ENCODE data around the gene RASD1. TPM values are rescaled to one million over a fixed set of nuclear protein-coding genes. Genes with fewer than 3 reads are reported as not detected.

Gene RASD1
- total RNA-seq, 1 donor from 2014 or later: 0.96 TPM

DNA sequence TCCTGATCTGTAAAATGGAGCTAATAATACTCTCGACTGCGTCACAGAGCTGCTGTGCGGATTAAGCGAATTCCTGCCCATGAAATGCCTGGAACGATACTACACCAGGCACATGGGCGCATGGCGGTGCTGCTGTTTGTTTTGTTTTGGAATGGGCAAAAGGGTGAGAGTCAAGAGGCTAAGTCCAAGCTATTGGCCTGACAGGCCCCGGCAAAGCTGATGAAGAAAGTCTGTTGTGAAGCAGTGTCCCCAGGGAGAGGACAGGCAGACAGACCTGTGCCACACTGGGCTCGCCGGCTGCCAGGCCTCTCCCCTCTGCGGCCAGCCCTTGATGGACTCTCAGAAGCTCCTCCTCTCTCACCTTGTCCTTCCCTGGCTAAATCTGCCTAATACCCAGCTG, 31.3 kb upstream of the RASD1 start:
- DNase-seq (ENCODE audit: low spot score): no peak

DNA sequence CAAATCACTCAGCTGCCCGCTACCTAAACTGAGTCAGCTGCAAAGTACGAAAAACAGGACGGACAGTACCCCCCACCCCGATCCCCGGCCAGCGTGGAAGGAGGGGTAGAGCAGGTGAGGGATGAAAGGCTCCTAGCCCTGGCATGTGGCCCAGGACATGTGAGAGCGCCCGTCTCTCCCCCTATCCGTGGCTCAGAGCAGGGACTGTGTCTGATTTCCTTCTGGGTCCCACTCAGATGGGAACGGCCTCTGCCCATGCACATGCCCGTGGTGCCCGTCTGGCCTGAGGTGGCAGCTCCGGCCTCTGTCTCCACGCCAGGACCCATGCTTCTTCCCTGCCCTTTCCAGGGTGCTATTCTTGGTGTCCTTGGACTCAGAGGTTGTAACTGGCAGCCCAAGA, 30.2 kb upstream of the RASD1 start:
- DNase-seq (ENCODE audit: low spot score): no peak

DNA sequence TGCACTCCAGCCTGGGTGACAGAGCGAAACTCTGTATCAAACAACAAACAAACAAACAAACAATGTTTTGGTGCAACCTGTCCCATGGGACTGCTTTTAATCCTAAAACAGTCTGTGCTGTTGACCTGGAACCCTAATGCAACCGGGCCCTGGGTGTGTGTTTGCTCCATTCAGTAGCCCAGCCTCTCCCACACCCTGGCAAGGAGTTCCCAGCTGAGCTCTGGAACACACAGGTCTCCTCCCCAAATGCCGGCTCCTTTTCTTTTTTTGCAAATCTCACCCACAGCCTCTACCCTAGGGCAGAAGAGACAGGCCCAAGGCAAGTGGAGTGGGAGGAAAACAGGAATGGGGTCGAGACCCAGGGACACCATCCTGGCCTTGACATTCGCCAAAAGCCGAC, 29.8 kb upstream of the RASD1 start:
- no peak for DNase-seq (ENCODE audit: low spot score)

DNA sequence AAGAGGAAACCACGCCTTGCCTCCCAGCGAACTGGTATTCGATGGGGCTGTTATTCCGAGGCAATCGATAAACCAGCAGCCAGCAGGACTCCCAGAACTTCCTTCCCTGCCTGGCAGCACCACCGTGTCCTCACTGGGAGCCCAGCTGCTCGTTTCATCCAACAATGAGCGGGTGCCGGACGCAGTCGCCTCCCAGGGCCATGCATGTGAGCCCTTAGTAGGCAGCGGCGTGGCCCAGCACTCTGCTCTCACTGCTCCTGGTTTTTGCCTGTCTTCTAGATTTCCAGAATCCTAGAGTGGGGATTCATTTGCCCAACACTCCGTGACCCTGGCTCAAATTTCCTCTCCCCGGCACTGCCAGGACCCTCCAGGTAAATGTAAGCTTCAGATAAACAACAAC, 29.1 kb upstream of the RASD1 start:
- no peak for DNase-seq (ENCODE audit: low spot score)

DNA sequence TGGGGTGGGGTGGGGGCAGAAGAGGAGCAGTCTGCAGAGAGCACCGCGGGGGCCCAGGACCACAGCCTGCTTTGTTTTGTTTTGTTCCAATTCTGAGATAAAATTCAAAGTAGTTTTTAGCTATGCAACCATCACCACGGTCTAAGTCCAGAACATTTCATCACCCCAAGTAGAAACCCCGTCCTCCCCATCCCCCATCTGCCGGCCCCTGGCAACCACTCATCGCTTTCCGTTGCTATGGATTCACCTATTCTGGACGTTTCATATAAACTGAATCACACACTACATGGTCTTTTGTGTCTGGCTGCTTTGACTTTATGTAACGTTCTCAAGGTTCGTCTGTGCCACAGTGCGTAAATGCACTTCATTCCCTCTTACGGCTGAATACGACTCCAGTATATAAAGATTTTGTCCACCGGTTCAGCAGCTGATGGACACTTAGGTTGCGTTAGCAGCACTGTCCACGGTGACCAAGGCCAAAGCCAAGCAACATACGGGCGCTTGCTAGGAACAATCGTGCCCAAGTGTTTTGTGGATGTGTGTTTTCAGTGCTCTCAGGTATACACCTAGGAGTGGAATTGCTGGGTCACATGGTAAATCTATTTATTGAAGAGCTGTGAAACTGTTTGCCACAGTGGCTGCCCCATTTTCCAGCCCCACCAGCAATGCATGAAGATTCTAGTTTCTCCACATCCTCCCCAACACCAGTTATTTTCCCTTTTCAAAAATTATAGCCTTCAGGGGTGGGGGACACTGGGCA, 27.7 kb upstream of the RASD1 start:
- no peak for DNase-seq (ENCODE audit: low spot score)

DNA sequence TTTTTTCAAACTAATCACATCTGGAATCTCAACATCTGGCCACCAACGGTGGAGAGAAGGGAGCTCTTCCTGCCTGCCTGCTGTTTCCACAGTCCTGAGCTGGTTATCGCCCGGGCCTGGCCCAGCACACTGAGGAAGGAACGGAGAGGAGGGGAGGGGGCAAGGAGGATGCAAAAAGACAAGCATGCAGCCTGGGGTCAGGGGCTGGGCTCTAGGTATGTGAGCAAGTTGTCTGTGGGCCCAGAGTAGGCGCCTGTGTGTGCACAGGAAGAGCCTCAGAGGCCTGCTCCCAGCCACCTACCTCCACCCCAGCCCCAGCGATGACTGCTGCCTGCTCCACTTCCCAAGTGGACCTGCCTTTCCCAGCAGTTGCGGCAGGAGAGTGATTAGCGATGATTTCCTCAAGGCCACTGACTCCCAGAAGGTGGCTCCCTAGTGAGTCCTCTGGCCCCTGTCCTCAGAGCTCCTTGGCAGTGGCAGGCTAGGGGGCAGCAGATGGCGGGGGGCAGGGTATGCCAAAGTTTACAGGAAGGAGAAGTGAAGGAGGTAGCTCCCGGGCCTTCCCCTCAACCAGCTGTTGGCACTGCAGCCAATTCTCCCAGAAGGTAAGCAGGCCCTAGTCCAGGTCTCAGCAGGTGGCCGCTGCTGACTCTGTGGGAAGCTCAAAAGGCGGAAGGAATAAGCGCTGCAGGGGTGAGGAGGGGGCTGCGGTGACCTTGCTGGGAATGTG, 27.0 kb upstream of the RASD1 start:
- no peak for DNase-seq (ENCODE audit: low spot score)

DNA sequence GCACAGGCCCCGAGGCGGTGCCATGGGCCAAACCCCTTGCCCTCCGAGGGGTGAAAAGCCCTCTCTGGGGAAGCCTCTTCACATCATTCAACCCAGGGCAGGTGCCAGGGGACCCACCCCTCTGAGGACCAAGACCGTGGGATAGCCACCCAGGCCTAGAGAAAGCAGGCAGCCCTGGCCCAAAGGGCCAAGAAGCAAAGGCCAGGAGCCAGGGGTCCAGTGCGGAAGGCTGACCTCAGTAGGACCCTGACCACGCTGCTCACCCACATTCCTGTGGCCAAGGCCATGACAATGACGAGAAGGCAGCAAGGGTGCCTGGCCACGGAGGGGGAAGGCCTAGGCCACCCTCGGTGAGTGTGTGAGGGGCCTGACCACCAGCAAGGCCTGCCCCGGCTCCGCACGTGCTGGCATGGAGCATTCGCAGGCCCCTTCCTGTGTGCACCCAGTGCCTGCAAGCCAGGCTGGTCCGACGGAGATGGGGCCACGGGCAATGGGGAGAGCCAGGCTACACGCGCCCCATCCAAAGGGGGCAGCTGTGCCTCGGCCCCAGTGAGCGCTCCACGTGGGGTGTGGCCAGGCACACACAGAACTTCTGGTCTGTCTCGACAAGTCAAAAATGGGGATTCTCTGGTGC, 24.5 kb upstream of the RASD1 start:
- no peak for DNase-seq (ENCODE audit: low spot score)

DNA sequence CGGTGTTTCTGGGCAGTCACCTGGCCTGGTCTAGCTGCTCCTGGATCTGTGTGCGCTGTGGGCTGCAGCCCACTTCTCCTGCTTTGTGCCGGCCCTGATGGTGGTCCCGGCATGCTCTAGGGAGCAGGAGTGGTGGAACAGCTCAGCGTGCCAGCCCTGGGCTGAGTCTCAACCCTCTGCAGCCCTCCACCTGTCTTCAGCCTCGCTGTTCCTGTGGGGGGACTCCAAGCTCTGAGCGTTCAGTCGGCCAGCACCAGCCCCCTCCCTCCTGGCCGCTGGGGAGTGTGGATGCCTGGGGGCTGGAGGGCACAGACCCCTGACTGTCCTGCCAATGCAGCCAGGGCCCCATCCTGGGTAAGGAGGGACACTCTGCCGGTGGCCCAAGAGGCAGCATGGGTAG, 23.7 kb upstream of the RASD1 start:
- no peak for DNase-seq (ENCODE audit: low spot score)

DNA sequence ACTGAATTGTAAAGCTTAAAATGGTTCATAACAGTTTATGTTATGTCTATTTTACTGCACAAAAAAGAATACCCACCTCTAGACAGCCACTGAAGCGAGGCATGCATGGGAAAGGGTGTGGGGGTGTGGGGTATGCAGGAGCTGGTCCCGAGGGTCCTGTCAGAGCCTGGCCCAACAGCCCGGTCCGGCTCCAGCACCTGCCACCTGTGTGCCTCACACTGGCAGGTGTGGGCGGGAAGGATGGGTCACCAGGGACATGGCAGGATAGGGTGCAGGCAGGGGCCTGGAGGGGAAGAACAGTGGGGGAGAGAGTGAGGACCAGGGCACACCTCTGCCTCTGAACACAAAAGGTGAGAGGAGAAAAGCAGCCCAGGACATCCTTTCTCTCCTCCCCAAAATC, 22.8 kb upstream of the RASD1 start:
- DNase-seq (ENCODE audit: low spot score): no peak

DNA sequence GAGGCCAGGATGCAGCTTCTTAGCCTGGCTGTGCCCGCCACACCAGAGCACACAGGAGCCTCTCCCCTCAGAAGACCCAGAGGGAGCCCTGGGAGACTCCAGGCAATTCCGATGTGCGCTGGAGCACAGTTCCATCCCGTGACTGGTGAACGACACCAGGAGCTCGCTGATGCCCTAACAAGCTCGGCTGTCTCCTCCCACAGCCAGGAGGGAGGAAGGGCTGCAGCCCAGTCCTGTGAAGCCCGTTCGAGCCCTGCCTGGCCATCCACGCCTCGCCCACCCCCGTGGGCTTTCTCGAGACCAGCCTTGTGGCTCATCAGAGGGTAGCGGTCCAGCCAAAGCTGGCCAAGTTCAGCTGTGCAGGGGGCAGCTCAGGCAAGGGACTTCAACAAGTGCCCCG, 21.8 kb upstream of the RASD1 start:
- DNase-seq (ENCODE audit: low spot score): no peak

DNA sequence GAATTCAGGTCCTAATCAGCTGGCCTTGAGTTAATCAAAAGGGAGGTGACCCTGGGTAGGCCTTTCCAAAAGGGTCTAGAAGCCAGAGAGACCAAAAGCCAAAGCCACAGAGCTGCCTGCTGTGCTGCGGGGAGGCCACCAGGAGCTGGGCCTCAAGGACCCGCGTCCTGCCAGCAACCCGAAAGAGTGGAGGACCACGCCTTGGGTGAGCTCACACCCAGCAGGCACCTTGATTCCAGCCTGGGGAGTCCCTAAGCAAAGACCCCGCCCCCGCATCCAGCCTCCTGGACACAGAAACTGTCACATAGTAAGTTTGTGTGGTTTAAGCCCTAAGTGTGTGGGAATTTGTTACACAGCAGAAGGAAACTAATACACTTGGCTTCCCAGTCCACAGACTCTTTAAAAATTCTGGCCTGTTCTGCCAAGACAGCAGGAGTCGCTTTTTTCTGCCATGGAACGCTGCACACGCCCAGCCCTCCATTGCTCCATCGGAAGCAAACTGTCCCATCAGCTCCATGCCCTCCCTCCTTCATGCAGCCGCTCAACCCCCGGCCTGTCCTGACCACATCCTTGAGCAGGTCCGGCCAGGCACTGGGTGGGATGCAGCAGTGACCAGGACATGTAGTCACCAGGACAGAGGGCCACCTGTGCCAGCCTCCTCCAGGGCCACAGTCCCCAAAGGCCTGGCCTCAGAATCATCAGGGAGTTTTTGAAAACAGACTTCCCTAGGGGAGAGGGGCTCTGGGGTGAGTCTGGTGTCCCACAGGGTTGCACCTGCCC, 20.9 kb upstream of the RASD1 start:
- no peak for DNase-seq (ENCODE audit: low spot score)

DNA sequence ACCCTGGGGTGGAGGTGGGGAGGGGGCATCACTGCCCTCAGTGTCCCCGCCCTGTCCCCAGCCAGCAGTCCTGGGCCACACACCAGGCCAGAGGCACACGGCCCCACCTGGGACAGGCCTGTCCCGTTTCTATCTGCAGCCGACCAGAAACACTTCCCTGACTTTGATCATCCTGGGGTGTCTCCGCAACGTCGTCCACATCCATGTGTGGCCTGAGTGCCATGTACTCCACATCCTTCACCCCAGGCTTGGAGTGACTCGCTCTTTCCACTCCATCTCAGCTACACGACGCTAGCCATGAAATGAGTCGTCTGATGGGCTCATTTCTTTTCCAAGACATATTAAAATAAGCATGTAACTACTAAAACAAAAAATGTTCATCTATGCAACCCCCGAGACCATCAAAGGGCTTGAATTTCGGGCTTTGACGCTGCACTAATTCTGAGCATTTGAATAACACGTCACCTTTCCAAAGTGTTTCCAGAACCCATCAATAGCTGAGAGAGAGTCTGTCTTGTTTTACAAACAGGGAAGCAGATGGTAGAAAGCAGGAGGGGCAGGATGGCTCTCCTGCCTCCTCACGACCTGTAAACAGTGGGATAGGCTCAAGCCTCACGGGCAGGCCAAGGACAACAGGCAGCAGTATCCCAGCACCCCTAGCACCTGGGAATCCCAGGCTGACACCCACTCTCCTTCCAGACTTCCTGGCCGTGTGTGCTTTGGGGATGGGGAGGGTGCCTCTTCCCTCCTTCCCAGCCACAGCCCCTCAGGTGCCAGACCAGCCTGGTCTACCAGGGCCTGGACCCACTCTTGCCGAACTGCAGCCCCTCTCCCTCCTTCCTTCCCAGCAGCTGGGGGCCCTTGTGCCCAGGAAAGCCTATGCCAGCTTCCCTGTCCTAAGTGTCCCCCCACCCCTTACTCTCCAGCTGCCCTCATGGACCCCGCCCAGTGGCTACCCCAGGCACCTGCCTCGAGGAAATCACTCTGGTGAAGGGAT, 20.0 kb upstream of the RASD1 start:
- peak; percentile 47 for DNase-seq (ENCODE audit: low spot score)

DNA sequence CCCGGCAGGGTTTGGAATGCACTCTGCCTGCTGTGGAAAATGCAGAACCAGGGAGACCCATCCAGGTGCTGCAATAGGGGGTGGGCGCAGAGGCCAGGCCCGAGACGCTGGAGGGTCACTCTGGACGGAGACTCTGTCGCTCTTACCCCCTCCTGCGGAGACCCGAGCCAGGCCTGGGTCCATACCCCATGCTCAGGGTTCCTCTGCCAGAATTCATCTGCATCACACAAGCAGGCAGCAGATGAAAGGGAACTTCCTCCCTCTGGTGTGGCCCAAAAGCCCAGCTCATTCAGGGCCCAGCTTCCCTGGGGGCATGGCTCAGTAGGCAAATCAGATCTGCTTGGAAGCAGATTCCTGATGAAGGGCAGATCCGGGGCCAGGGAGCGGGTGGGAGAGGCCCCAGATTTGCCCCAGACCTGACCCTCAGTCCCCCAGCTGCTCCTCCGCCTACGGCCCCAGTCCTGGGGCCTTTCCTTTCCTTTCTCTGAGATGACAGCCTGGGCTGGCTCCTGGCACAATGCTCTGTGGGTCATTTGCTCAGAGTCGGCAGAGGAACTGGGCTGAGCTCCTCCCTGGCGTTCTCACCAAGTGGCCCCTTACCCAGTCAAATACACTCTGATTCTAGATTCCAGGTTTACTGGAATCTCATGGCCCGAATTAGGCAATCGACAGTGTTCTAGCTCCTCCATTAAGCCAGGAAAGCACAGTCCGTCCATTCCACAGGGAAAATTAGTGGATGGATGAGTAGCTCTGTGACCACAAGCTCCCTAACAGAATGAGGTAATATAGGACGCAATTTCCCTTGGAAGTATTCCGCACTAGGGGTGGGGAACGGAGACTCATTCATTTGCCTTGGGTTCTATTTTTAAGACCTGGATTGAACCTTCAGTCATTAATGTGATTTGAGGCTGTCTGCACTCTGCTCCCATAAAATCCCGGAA, 19.1 kb upstream of the RASD1 start:
- DNase-seq (ENCODE audit: low spot score): peak; percentile 59

DNA sequence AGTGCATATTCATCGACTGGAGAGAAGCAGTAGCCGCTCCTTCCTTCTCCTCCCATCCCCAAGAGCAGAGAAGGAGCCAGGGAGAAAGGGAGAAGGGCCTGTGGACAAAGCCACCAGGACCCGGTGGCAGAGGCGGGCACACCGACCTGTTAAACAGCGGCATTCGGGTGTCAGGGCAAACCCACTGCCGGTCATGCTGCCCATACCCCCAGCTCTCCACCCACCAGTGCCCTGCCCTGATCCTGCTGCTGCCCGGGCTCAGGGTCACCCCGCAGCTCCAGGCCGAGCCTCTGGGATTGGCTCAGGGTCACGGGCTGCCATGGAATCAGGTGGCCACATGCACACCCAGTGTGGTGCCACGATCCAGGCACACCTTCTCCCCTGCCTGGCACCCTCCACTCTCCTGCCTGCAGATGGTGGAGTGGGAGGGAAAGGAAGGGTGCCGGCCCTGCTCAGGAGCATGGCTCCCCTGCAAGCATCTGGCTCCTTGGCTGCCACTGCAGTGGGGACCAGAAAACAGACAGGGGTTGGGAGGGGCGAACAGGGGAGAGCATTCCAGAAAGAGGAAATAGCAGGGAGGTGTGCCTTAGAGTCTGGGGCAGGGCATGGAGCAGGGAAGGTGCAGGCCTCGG, 18.3 kb upstream of the RASD1 start:
- no peak for DNase-seq (ENCODE audit: low spot score)

DNA sequence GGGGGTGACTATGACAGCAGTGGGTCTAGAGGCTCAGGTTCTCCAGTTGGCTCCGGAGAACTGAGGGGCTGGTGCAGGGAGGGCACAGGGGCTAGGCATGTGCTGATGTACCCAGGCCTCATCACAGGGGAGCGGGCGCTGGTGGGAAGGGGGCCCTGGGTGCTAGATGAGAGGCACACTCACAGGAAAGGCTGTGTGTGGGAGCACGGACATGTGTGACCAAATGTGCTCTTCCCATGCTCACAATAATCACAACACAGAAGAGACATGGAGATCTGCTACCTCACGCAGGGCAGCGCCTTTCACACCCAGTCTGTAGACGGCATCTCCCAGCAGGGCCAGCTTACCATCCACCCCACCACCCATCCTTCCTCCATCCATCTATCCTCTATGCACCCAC, 17.4 kb upstream of the RASD1 start:
- no peak for DNase-seq (ENCODE audit: low spot score)

DNA sequence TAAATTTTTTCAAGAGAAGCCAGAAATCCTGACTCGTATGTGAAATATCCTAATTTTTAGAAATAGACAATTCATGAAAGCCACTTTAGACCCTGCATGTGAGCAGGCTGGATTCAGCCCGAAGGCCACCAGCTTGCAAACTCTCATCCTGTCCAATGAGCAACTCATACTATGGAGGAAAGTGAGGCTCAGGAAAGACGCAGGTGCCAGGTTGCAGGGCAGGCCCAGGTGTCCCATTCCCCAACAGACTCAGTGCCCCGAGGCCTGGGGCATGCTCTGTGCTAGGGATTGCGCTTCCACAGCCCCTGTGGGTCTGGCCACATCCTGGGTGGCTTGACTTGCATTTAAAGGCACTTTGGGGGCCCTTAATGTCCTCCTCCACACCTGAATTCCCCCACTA, 16.7 kb upstream of the RASD1 start:
- DNase-seq (ENCODE audit: low spot score): no peak

DNA sequence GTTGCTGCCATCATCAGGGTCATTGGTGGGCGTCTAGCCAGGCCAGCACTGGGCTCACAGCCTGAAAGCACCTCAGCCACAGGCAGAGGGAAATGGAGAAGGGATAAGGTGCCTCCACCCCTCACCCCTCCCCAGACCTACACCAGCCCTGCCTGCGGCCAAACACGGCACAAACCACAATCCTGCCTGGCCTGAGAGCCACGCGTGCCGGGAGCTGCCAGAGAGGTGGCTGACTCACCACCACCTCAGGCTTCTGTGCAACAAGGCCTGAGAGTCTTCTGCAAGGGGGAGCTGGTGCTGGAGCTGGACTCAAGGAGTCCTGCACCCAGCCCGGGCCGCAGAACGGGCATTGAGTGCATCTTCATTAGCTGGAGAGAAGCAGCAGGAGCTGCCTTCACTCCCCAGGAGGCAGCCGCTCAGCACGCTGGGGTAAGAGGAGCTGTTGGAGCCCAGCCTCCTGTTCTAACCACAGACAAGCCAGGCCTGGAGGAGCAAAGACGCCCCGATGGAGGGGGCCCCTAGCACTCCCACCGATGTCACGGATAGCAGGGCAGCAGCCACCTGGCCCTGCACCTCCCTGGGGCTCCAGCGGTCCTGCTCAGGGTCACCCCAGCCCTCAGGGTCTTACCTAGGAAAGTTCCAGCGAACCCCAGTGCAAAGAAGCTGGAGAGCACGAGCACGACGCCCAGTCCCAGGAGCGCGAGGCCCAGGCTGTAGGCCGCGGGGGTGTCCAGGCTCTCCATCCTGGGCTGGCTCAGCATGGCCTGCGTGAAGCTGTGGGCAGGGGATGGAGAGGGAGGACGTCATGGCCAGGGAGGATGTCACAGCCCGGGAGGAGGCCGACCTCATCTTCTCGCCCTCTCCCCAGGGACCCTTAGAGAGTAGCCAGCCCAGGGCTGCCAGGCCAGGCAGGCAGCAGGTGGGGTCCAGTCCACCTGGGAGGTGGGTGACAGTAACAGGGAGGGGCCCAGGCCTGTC, 16.0 kb upstream of the RASD1 start:
- no peak for DNase-seq (ENCODE audit: low spot score)

DNA sequence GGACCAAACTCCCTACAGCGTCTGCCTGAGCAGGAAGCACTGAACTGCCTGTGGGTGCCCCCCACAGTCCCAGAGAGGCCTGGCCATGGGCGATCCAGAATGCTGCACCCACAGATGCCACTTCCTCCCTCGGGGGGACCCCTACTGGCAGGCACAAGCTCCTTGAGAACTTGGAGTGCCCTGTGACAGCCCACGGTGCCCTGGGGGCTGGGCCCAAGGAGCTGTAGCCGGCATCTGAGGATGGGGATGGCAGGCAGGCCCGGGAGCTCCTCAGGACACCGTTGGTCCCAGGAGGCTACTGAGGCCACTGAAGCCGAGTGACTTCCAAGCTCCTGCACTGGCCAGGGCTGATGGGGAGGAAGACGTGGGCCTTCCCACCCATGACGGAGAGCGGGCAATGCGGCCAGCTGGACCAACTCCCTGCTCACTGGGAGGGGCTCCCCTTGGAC, 15.1 kb upstream of the RASD1 start:
- no peak for DNase-seq (ENCODE audit: low spot score)
